ENCODE data around the gene GLIS1. TPM values are rescaled to one million over a fixed set of nuclear protein-coding genes. Genes with fewer than 3 reads are reported as not detected.

GLIS1 gene
- polyA plus RNA-seq, 1 donor (not counting 4 experiments of a cell fraction or from before 2014, with no cell fraction given): not detected

- Histone ChIP-seq H3K4me1 (ENCODE audit: control insufficient read depth, extremely low read depth, insufficient read depth, low read length) (no peaks in the 10 kb centered on the region), H3K9ac (ENCODE audit: control insufficient read depth, extremely low read depth, insufficient read depth, low read length) (no peak overlapping the region), H3K27ac (ENCODE audit: control insufficient read depth, insufficient read depth, low read length) (no peak overlapping the region), H4K20me1 (ENCODE audit: control insufficient read depth, extremely low read depth, insufficient read depth, low read length) (peaks cover 2% of the 10 kb centered on the region), H3K9me3 (ENCODE audit: control insufficient read depth, low read depth, low read length) (no peaks in the 10 kb centered on the region), H3K27me3 (ENCODE audit: control insufficient read depth, extremely low read depth, insufficient read depth, low read length) (peaks cover 23% of the 10 kb centered on the region), H3K9me1 (ENCODE audit: control insufficient read depth, extremely low read depth, insufficient read depth, low read length) (no peaks in the 10 kb centered on the region), H2AFZ (ENCODE audit: control insufficient read depth, low read length) (no peak overlapping the region), H3K79me2 (ENCODE audit: control insufficient read depth, insufficient read depth, low read length) (no peaks in the 10 kb centered on the region), H3K4me3 (ENCODE audit: control insufficient read depth in 2 of 3, extremely low read depth in 1 of 3, insufficient read depth in 2 of 3, low read depth in 1 of 3, low read length in 3 of 3) (no peak overlapping the region), H3K36me3 (ENCODE audit: control insufficient read depth in 2 of 2, extremely low read depth in 1 of 2, insufficient read depth in 2 of 2, low read length in 2 of 2) (no peaks in the 10 kb centered on the region), H3K4me2 (ENCODE audit: control insufficient read depth, extremely low read depth, insufficient read depth, low read depth, low read length) (no peak overlapping the region)
- dilution Hi-C loops (cut with MboI; ENCODE audit: extremely low pct_ligation_motif_present, low sequenced_read_pairs): no loop called here
- FAIRE-seq (no peak), DNase-seq (ENCODE audit: low read depth, low spot score) (no peak)
- TF ChIP-seq EZH2 (IDR thresholded peaks at IDR 0.05; ENCODE audit: low read length) (no peak), CTCF (optimal IDR thresholded peaks at IDR 0.05 in 1 of 3, IDR thresholded peaks at IDR 0.05 in 1 of 3, conservative IDR thresholded peaks at IDR 0.05 in 1 of 3; ENCODE audit: extremely low read depth in 1 of 3, insufficient read depth in 2 of 3, low read length in 3 of 3) (no peak)
Measured at GRCh38 chr1:53530550-53530949, 208.4 kb downstream of the GLIS1 start.

GRCh38 chr1:53529555-53529954 is 209.4 kb downstream of the GLIS1 start:
- no peak for FAIRE-seq
- no peaks in the 10 kb centered on the region for H3K4me1 ChIP-seq (ENCODE audit: control insufficient read depth, extremely low read depth, insufficient read depth, low read length)
- H3K79me2 ChIP-seq (ENCODE audit: control insufficient read depth, insufficient read depth, low read length): no peaks in the 10 kb centered on the region
- no peak overlapping the region for H3K4me2 ChIP-seq (ENCODE audit: control insufficient read depth, extremely low read depth, insufficient read depth, low read depth, low read length)
- dilution Hi-C loops (cut with MboI; ENCODE audit: extremely low pct_ligation_motif_present, low sequenced_read_pairs): no loop called here
- peaks cover 23% of the 10 kb centered on the region for H3K27me3 ChIP-seq (ENCODE audit: control insufficient read depth, extremely low read depth, insufficient read depth, low read length)
- no peak overlapping the region for H3K9ac ChIP-seq (ENCODE audit: control insufficient read depth, extremely low read depth, insufficient read depth, low read length)
- no peaks in the 10 kb centered on the region for H3K9me1 ChIP-seq (ENCODE audit: control insufficient read depth, extremely low read depth, insufficient read depth, low read length)
- no peak for DNase-seq (ENCODE audit: low read depth, low spot score)
- H4K20me1 ChIP-seq (ENCODE audit: control insufficient read depth, extremely low read depth, insufficient read depth, low read length): peaks cover 2% of the 10 kb centered on the region
- no peak overlapping the region for H3K27ac ChIP-seq (ENCODE audit: control insufficient read depth, insufficient read depth, low read length)
- no peak for TF ChIP-seq CTCF (optimal IDR thresholded peaks at IDR 0.05 in 1 of 3, IDR thresholded peaks at IDR 0.05 in 1 of 3, conservative IDR thresholded peaks at IDR 0.05 in 1 of 3; ENCODE audit: extremely low read depth in 1 of 3, insufficient read depth in 2 of 3, low read length in 3 of 3)
- no peak for TF ChIP-seq EZH2 (IDR thresholded peaks at IDR 0.05; ENCODE audit: low read length)
- H3K36me3 ChIP-seq (ENCODE audit: control insufficient read depth in 2 of 2, extremely low read depth in 1 of 2, insufficient read depth in 2 of 2, low read length in 2 of 2): no peaks in the 10 kb centered on the region
- H3K4me3 ChIP-seq (ENCODE audit: control insufficient read depth in 2 of 3, extremely low read depth in 1 of 3, insufficient read depth in 2 of 3, low read depth in 1 of 3, low read length in 3 of 3): no peak overlapping the region
- no peaks in the 10 kb centered on the region for H3K9me3 ChIP-seq (ENCODE audit: control insufficient read depth, low read depth, low read length)
- no peak overlapping the region for H2AFZ ChIP-seq (ENCODE audit: control insufficient read depth, low read length)

All from keratinocyte (primary cell).